Activated naive CD8-positive, alpha-beta T cell treated with anti-CD3 and anti-CD28 coated beads, Interleukin-2, amount 50 U/mL, for 24 hours (primary cell): Measurements from ENCODE around the gene MRPL57.
"Not testable (repeated sequence)": the region's sequence is repeated elsewhere in the genome, so short reads cannot be mapped to it uniquely, and the experiment has no call there.

Experiments
- ATAC-seq: fragments of 150-1000 bp; cut with Tn5 transposase; one replicate; pipeline ENCODE4 v1.10.0; 2021
- DNase-seq: peaks from one replicate; pipeline ENCODE4 v3.0.0; 2021
- H3K27ac Mint-ChIP-seq: one replicate; pipeline ENCODE4 v1.8.0; 2021; ENCODE audit warnings: mild to moderate bottlenecking, mixed read lengths
- H3K27me3 Mint-ChIP-seq: one replicate; pipeline ENCODE4 v1.8.0; 2021; ENCODE audit warnings: mixed read lengths
- H3K36me3 Mint-ChIP-seq: one replicate; pipeline ENCODE4 v1.8.0; 2021; ENCODE audit warnings: low read depth, mixed read lengths
- H3K4me1 Mint-ChIP-seq: one replicate; pipeline ENCODE4 v1.8.0; 2021; ENCODE audit warnings: mixed read lengths
- H3K4me3 Mint-ChIP-seq: one replicate; pipeline ENCODE4 v1.8.0; 2021; ENCODE audit warnings: mild to moderate bottlenecking, moderate library complexity, mixed read lengths
- H3K9me3 Mint-ChIP-seq: one replicate; pipeline ENCODE4 v1.8.0; 2021; ENCODE audit warnings: mixed read lengths

The MRPL57 gene

GRCh38 chr13:21176215-21176981, at the start of gene MRPL57, which contains the start of gene SKA3:
TSS of gene MRPL57 (plus strand) at chr13:21176658. CDS start at chr13:21176917, 259 bp downstream.
TSS of gene SKA3 (minus strand) at chr13:21176552. CDS start at chr13:21176477, 75 bp downstream.
- peaks cover 35% of the 10 kb centered on the region for H3K4me1 Mint-ChIP-seq
- DNase-seq: peak; percentile 94
- no peaks in the 10 kb centered on the region for H3K9me3 Mint-ChIP-seq
- H3K27me3 Mint-ChIP-seq: no peaks in the 10 kb centered on the region
- H3K27ac Mint-ChIP-seq: peak within 1 kb of the TSS; percentile 97
- H3K36me3 Mint-ChIP-seq: peaks cover 32% of the 10 kb centered on the region
- peak within 1 kb of the TSS; percentile 97 for H3K4me3 Mint-ChIP-seq
- peak; percentile 96 for ATAC-seq

GRCh38 chr13:21130116-21130515, 46.3 kb upstream of the MRPL57 start:
- peaks cover 11% of the 10 kb centered on the region for H3K27me3 Mint-ChIP-seq
- no peaks in the 10 kb centered on the region for H3K4me1 Mint-ChIP-seq
- no peak overlapping the region for H3K27ac Mint-ChIP-seq
- H3K9me3 Mint-ChIP-seq: no peaks in the 10 kb centered on the region
- ATAC-seq (no peak), DNase-seq (no peak)
- H3K36me3 Mint-ChIP-seq: no peaks in the 10 kb centered on the region
- H3K4me3 Mint-ChIP-seq: no peak overlapping the region

- no peaks in the 10 kb centered on the region for H3K36me3 Mint-ChIP-seq
- peaks cover 18% of the 10 kb centered on the region for H3K27me3 Mint-ChIP-seq
- DNase-seq: no peak
- H3K4me3 Mint-ChIP-seq: no peak overlapping the region
- no peak overlapping the region for H3K27ac Mint-ChIP-seq
- ATAC-seq: no peak
- no peaks in the 10 kb centered on the region for H3K4me1 Mint-ChIP-seq
- H3K9me3 Mint-ChIP-seq: no peaks in the 10 kb centered on the region
Measured at GRCh38 chr13:21133077-21133476, 43.4 kb upstream of the MRPL57 start.

- DNase-seq: no peak
Measured at GRCh38 chr13:21134475-21134874, 42.0 kb upstream of the MRPL57 start.

GRCh38 chr13:21135833-21136232, 40.6 kb upstream of the MRPL57 start:
- H3K27ac Mint-ChIP-seq, ATAC-seq, H3K4me3 Mint-ChIP-seq, H3K9me3 Mint-ChIP-seq, DNase-seq: not testable (repeated sequence)
- Mint-ChIP-seq H3K27me3 (peaks cover 18% of the 10 kb centered on the region), H3K36me3 (peaks cover 11% of the 10 kb centered on the region), H3K4me1 (peaks cover 15% of the 10 kb centered on the region)

More at GRCh38 chr13:21134475-21134874, 42.0 kb upstream of the MRPL57 start:
- no peak overlapping the region for H3K27ac Mint-ChIP-seq
- ATAC-seq: no peak
- H3K36me3 Mint-ChIP-seq: no peaks in the 10 kb centered on the region
- H3K9me3 Mint-ChIP-seq: no peaks in the 10 kb centered on the region
- peaks cover 18% of the 10 kb centered on the region for H3K27me3 Mint-ChIP-seq
- H3K4me1 Mint-ChIP-seq: peaks cover 6% of the 10 kb centered on the region
- no peak overlapping the region for H3K4me3 Mint-ChIP-seq

- H3K4me1 Mint-ChIP-seq: peaks cover 27% of the 10 kb centered on the region
- peaks cover 18% of the 10 kb centered on the region for H3K27me3 Mint-ChIP-seq
- H3K4me3 Mint-ChIP-seq: no peak overlapping the region
- no peak for DNase-seq
- ATAC-seq: no peak
- H3K9me3 Mint-ChIP-seq: no peaks in the 10 kb centered on the region
- peaks cover 17% of the 10 kb centered on the region for H3K36me3 Mint-ChIP-seq
- H3K27ac Mint-ChIP-seq: no peak overlapping the region
Measured at GRCh38 chr13:21137696-21138095, 38.8 kb upstream of the MRPL57 start.

GRCh38 chr13:21138561-21138960, 37.9 kb upstream of the MRPL57 start:
- Mint-ChIP-seq H3K4me3 (peak overlapping the region; percentile 52), H3K9me3 (no peaks in the 10 kb centered on the region), H3K27ac (peak overlapping the region; percentile 54), H3K36me3 (peaks cover 26% of the 10 kb centered on the region), H3K4me1 (peaks cover 35% of the 10 kb centered on the region), H3K27me3 (peaks cover 12% of the 10 kb centered on the region)
- no peak for DNase-seq
- ATAC-seq: no peak

GRCh38 chr13:21139374-21139773, 37.1 kb upstream of the MRPL57 start:
- DNase-seq (no peak), ATAC-seq (no peak)
- peaks cover 41% of the 10 kb centered on the region for H3K4me1 Mint-ChIP-seq
- H3K4me3 Mint-ChIP-seq: peak overlapping the region; percentile 99
- peak overlapping the region; percentile 99 for H3K27ac Mint-ChIP-seq
- H3K27me3 Mint-ChIP-seq: peaks cover 10% of the 10 kb centered on the region
- H3K9me3 Mint-ChIP-seq: no peaks in the 10 kb centered on the region
- peaks cover 30% of the 10 kb centered on the region for H3K36me3 Mint-ChIP-seq

GRCh38 chr13:21142766-21143165, 33.7 kb upstream of the MRPL57 start:
- Mint-ChIP-seq H3K36me3 (peaks cover 52% of the 10 kb centered on the region), H3K4me3 (peak overlapping the region; percentile 48), H3K4me1 (peaks cover 53% of the 10 kb centered on the region), H3K27ac (peak overlapping the region; percentile 70), H3K27me3 (peaks cover 3% of the 10 kb centered on the region), H3K9me3 (no peaks in the 10 kb centered on the region)
- DNase-seq: no peak
- ATAC-seq: no peak

GRCh38 chr13:21147827-21148226, 28.6 kb upstream of the MRPL57 start:
- H3K27me3 Mint-ChIP-seq: no peaks in the 10 kb centered on the region
- peak overlapping the region; percentile 43 for H3K27ac Mint-ChIP-seq
- DNase-seq: no peak
- peaks cover 42% of the 10 kb centered on the region for H3K4me1 Mint-ChIP-seq
- no peaks in the 10 kb centered on the region for H3K9me3 Mint-ChIP-seq
- ATAC-seq: no peak
- H3K36me3 Mint-ChIP-seq: peaks cover 37% of the 10 kb centered on the region
- H3K4me3 Mint-ChIP-seq: no peak overlapping the region

- Mint-ChIP-seq H3K4me1 (peaks cover 33% of the 10 kb centered on the region), H3K36me3 (peaks cover 32% of the 10 kb centered on the region), H3K27me3 (no peaks in the 10 kb centered on the region), H3K4me3 (no peak overlapping the region), H3K27ac (peak overlapping the region; percentile 20), H3K9me3 (no peaks in the 10 kb centered on the region)
- ATAC-seq: no peak
- no peak for DNase-seq
Measured at GRCh38 chr13:21148557-21149258, 27.8 kb upstream of the MRPL57 start.

- ATAC-seq: peak; percentile 76
- no peak overlapping the region for H3K27ac Mint-ChIP-seq
Measured at GRCh38 chr13:21149568-21149967, 26.9 kb upstream of the MRPL57 start.

GRCh38 chr13:21150013-21150412, 26.4 kb upstream of the MRPL57 start:
- Mint-ChIP-seq H3K4me3 (no peak overlapping the region), H3K4me1 (peaks cover 23% of the 10 kb centered on the region), H3K27me3 (no peaks in the 10 kb centered on the region), H3K36me3 (peaks cover 35% of the 10 kb centered on the region), H3K27ac (peak overlapping the region; percentile 63), H3K9me3 (no peaks in the 10 kb centered on the region)
- DNase-seq: no peak
- ATAC-seq: no peak

More at GRCh38 chr13:21149568-21149967, 26.9 kb upstream of the MRPL57 start:
- no peaks in the 10 kb centered on the region for H3K9me3 Mint-ChIP-seq
- H3K27me3 Mint-ChIP-seq: no peaks in the 10 kb centered on the region
- peaks cover 35% of the 10 kb centered on the region for H3K36me3 Mint-ChIP-seq
- H3K4me1 Mint-ChIP-seq: peaks cover 28% of the 10 kb centered on the region
- DNase-seq: no peak
- H3K4me3 Mint-ChIP-seq: no peak overlapping the region

- Mint-ChIP-seq H3K9me3 (no peaks in the 10 kb centered on the region), H3K27ac (no peak overlapping the region), H3K4me1 (peaks cover 20% of the 10 kb centered on the region), H3K27me3 (no peaks in the 10 kb centered on the region), H3K4me3 (no peak overlapping the region), H3K36me3 (peaks cover 32% of the 10 kb centered on the region)
- no peak for ATAC-seq
- DNase-seq: no peak
Measured at GRCh38 chr13:21152251-21152899, 24.1 kb upstream of the MRPL57 start.
